GM10847 (cell line): ENCODE data around the gene RNF141.

Experiments used
- POLR2A ChIP-seq: IDR thresholded peaks from 2 replicates; pipeline ENCODE4 v1.6.1; 2011; ENCODE audit not compliant: insufficient read length; ENCODE audit errors: extremely low read depth

The RNF141 gene

DNA sequence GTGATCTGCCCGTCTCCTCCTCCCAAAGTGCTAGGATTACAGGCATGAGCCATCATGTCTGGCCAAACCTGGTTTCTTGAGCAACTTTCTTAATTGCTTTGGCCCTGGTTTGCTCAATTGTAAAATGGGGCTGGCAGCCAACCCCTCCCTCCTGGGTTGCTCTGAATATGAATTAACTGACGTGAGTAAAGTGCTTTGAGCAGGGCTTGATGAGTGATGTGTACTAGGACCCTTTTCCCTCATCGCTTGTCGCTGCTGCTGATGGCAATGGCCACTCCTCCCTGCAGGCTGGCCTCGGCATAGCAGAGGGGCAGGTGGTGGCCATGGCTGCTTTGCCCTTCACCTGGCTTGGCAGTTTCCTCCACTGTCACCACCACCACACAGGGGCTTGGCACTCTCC is 41.5 kb downstream of the RNF141 start:
- TF ChIP-seq POLR2A, result no peak

DNA sequence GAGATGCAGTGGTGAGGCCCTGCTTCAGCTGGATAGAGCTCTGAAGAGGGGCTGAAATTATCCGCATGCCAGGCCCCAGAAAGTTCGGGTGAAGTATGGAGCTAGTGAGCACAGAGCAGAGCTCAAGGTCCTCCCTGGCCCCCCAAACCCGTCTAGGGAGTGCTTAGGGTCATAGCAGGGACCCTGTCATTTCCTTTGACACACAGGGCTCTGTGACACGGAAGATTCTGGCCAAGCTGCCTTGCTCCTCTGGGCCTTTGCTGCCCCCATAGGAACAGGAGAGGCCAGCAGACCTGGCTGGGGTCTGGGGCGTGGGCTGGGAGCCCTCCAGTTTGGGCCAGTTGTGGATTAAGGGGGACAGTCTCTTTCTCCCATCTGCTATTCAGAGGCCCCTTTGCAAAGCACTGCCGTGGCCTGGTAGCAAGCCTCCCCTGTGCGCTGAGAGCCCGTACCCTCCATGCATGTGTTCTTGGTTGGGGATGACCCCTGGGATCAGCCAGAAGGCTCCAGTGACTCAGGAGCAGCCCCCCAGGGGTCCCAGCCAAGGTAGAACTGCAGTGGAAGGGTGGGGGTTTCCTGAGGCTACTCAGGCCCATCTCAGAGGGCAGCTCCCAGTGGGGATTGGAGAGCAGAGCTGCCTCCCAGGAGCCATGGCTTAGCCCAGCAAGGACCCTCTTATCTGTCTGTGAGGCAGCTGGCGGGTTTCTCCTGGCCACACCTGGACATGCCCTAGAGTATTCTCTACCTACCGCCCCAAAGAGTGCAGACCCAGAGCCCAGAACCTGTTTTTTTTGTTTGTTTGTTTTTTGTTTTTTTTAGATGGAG is 42.3 kb downstream of the RNF141 start:
- no peak for TF ChIP-seq POLR2A

DNA sequence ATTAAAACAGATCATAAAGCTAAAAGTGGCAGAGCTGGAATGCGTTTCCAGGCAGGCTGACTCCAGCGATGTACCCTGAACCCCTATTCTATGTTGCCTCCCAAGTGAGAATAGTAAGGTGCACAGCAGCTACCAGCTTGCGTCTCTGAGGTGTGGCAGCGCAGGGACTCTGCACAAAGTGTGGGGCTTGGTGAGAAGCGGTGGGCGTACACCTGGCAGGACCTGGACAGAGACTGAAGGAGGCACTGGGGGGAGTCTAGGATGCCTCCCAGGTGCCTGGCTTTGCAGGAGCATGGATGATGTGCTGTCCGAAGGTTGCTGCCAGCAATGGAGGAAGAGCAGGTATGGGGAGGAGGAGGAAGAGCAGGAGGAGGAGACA is 43.0 kb downstream of the RNF141 start:
- TF ChIP-seq POLR2A, result no peak

DNA sequence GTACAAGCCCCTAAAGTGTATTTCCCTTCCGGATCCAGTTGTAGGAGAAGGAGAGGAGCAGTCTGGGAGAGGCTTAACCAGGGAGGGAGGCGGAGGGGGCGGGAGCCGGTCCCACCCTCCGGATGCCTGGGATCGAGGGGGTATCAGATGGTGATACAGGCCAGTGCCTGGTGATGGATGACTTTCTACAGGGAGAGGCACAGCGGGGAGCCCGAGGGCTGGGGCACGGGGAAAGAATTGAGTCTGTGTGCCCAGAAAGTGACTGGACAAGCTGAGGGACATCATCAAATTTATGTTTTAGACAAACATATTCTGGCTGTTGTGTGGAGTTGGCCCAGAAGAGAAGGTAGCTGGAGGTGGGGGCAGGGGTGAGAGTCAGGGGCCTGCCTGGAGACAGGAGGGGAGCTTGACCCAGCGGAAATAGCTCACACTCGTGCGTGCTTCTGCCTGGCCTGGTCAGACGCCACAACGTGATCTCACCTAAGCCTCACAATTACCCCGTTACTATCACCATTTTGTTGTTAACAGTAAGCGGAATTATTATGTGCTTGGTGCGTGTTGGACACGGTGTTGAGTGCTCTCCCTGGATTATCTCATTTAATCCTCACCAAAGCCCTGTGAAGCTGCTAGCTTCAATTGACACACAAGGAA is 43.5 kb downstream of the RNF141 start:
- no peak for TF ChIP-seq POLR2A

DNA sequence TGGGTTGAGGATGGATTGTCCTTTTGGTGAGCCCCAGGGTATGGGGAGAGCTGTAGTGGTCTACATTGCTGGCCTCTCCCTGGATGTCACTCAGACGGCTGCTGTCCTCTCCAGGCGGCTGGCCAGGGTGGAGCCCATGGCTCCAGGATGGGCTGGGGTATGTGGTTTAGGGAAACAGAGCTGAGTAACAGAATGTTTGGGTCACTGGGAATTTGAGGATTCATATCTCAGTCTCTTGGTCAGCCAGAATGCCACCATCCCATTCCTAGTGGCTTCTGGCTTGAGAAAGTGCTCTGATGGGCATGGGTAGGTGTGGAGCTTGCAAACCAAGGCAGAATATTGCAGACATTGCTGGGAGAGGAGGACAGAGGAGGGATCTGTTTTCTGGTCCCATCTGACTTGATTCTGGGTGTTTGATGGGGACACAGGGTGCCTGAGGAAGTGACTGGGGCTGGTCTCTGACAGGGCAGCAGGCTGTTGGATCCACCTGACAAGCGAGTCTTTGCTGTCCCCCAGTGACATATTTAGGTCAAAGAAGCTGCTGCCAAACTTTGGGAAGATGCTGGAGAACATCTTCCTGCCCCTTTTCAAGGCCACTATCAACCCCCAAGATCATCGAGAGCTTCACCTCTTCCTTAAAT is 44.6 kb downstream of the RNF141 start:
- no peak for TF ChIP-seq POLR2A

DNA sequence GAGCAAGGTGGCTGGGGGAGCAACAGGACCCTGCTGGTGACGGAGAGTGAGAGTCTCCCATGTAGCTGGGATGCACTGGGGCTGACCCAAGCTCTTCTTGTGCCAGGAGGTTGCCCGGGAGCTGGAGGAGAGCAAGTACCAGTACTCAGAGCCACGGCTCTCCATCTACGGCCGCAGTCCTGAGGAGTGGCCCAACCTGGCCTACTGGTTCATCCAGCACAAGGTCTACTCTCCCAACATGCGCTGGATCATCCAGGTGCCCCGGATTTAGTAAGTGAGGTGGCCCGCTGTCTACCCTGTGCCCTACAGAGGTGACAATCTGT is 45.6 kb downstream of the RNF141 start:
- TF ChIP-seq POLR2A, result no peak

DNA sequence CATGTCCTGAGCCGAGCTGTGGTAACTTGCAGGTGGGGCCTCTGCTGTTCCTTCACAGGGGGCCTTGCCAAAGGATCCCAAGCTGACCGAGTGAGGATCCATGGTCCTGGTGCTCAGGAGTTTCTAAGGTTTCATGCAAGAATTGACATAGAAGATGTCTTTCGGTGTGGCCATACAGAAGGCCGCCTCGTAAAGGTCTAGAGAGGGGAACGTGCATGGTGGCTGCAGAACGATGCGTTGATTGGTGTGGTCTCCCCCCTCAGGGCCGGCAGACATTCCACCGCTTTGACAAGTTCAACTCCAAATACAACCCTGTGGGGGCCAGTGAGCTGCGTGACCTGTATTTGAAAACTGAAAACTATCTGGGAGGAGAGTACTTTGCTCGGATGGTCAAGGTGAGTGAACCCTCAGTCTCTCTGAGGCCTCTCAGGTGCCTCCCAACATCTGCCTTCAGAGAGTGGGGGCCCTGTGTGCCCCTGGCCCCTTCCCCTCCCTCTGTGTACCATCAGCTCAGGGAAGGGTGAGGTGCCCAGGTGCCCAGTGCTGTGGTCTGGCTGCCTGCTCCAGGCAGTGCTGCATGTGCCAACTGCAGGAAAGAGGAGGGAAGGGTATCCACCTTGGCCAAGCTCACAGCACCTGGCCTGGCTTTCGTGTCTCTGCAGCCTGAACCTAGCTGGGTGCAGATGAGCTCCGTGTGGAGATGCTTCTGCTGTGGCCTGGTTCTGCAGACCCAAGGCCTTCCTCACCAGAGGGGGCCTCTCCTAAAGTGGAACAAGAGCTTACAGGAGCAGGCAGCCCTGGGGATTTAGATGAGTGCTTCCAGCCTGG is 46.1 kb downstream of the RNF141 start:
- no peak for TF ChIP-seq POLR2A

DNA sequence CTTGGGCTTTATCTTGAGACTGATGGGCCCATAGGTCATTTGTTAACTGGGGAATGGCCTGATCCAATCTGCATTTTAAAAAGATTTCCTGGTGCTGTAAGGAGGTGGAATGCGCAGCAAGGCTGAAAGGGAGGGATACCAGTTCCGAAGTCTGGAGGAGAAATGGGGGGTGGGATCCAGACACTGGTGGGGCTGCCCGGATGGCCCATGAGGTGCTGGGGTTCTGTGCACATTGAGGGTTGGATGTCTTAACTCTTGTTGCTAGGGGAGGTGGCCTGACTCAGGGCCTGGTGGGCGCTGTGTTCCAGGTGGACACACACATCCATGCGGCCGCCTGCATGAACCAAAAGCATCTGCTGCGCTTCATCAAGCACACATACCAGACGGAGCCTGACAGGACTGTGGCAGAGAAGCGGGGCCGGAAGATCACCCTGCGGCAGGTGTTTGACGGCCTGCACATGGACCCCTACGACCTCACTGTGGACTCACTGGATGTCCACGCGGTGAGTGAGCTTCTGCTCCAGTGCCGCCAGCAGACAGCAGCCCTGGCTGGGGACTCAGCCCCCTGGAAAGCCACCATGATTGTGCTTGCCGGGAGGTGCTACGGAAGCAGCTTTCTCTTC is 47.8 kb downstream of the RNF141 start:
- no peak for TF ChIP-seq POLR2A

DNA sequence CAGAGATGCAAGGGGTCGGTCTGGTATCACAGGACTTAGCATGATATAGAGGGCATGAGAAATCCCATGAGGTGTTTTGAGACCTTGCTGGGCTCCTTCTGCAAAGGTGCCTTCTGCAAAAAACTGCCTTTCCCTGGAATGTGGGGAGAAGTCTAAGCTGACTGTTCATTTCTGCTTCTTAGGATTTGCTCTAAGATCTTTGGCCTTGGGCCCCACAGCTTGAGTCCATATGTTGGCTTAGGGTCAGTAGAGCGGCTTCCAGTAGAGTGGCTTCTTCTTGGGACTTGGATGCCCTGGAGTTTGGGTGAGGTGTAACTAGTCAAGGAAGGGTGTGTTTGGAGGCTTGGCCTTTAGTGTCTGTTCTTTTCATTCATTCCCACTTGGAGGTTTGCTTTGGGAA is 48.9 kb downstream of the RNF141 start:
- TF ChIP-seq POLR2A, result no peak

DNA sequence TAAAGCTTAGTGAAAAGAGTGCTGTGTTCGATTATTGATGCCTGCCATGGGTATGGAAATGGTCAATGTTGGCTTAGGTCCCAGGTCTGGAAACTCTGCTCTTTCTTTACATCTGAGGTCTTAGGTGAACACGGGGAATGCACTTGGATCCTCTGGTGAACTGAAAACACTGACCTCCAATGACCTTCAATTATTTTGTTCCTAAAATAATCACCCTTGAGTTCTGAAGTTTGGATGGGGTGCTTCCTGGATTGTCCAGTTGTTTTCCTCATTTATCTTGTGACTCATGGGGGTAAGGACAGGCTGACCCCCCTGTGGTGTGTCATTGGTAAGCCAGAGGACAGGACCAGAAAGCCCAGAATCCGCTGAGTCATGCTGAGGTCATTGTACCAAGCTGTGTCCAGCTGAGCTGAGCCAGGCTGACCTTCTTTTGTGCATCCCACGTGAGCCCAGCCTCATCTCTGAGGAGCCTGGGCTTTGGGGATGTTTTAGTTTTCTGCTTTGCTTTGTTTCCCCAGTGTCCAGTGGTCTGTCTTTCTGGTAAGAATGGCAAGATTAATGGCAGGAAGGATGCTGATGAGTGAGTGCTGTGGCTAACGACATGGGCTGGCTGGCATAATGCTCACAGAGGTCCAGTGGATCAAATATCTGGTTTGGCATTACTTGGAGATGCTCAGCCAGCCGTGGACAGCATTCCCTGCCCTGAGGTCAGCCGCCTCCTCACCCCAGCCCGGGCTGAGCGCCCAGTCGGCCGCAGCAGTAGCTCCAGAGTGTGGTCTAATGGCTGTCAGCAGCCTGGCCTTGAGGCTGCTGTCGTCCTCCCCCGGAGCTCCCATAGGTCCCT is 50.4 kb downstream of the RNF141 start:
- TF ChIP-seq POLR2A, result no peak

DNA sequence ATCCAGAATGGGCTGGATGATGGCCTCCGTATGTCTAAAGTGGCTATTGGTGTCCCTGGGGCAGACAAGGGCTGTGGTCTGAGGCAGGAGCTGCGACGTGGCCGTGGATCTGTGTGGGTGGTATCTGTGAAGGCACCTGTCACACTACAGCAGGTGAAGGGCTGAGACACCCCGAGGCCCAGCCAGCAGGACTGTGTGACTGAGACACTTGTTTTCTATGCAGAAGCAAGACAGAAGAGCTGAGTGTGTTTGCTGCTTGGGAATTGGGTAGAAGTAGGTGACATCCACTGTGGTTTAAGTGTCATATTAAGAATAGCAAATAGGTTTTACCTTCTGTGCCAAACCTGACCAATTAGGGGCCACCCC is 51.0 kb downstream of the RNF141 start:
- no peak for TF ChIP-seq POLR2A

DNA sequence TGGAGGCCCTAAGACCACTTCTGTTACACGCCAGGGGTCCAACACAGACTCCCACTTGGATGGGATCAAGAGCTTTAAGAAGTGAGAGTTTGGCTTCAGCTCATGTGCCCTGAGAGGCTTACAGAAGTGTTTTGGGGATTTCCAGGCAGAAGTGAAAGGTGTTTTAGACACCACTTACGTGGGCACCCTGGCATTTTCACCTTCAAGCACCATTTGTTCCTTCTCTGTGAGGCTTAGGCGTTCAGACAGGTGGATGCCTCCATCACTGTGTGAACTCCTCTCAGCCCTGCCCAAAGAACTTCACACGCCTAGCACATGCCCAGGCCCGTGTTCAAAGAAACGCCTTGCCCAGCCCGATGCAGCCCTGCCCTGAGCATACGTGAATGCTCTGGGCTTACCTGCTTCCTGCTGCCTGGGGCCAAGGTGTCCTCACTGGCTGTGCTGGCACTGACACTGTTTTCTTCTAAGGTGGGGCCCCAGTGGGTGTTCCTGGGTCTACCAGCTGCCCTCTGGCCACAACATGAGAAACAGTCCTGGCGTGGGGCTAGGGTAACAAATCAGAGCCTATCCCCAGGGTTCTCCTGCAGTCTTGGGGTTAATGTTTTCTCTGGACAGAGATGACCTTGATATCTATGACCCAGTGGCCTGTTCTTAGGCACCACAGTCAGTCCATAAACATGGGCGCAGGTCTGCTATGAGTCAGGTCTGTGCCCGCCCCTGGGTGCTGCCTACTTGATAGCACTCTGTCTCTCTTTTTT is 51.9 kb downstream of the RNF141 start:
- no peak for TF ChIP-seq POLR2A

DNA sequence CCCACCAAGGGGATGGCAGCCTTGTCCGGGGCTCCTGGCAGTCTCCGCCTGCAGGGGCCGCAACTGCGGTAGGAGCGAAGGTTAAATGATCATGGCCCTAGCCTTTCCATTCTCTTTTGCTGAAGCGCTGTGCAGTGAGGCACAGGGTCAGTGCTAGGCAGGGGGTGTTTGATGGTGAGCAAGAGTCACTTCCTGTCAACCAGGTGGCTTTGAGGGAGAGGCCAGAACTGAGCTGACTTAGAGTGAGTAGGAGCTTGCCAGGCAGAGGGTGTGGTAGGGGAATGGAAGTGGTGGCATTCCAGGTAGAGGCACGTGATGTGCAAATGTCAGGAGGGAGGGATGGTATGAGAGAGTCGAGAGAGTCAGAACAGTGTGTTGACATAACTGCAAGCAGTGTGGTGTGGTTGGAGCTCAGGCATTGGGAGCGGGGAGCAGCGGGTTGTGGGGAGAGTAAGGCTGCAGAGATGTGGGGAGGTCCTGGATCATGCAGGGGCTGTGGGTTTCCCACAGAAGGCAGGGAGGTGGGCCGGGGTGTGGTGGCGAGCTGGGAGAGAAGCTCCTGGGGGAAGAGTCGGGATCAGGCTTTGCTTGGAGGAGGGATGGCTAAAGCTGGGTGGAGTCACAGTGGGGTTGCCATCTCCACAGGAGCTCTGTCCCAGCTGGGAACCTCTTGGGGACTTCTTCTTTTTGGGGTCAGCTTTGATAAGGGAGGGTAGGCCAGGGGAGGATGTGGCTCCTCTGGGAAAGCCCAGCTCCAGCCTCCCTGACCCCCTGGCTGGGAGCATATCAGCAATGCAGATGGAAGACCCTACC is 52.7 kb downstream of the RNF141 start:
- TF ChIP-seq POLR2A, result no peak
